Endothelial cell of umbilical vein (primary cell): ENCODE results near the gene RTN4RL1. TPM values are rescaled to one million over a fixed set of nuclear protein-coding genes. Genes with fewer than 3 reads are reported as not detected.
"Not testable (repeated sequence)": the region's sequence is repeated elsewhere in the genome, so short reads cannot be mapped to it uniquely, and the experiment has no call there.

Experiments
- BruUV-seq: library from RNA; stranded (reverse); fragments of 400-500 nt; replicated peaks from 2 replicates; lab custom pipeline; 2021; lab: Mats Ljungman, UMichigan
- CTCF ChIA-PET: fragments of 300-600, 350-600 bp; sonication (Branson Sonifier 250); formaldehyde crosslinking; loops from one replicate; lab custom pipeline; 2021; ENCODE audit warnings: antibody characterized with exemption, inconsistent platforms; lab: Charles Lee
- POLR2A ChIA-PET: fragments of 300-600, 350-600 bp; sonication (Branson Sonifier 250); formaldehyde crosslinking; loops from one replicate; lab custom pipeline; 2021; ENCODE audit warnings: antibody characterized with exemption, inconsistent platforms; lab: Charles Lee
- DNase-seq: peaks from one replicate; pipeline ENCODE4 v3.0.0-alpha.2; 2011; ENCODE audit warnings: low read depth, low spot score
- FAIRE-seq: peaks from 2 replicates; lab custom pipeline; 2011; peaks lifted over from hg19 to GRCh38; lab: Jason Lieb, UNC
- H2AFZ ChIP-seq: 2 replicates; pipeline ENCODE4 v1.6.0; 2012; ENCODE audit warnings: low read depth, low read length, control low read depth, inconsistent platforms
- H3K27ac ChIP-seq: 2 replicates; pipeline ENCODE4 v1.5.1; 2011; ENCODE audit warnings: low read depth, mild to moderate bottlenecking, control low read depth, low read length, moderate library complexity; ENCODE audit not compliant: insufficient read depth
- H3K27me3 ChIP-seq, 2 experiments: 2 replicates each; pipeline versions ENCODE4 v1.6.0 to v1.6.1; 2011; ENCODE audit warnings: low read length in 2 of 2, mixed read lengths in 1 of 2; ENCODE audit not compliant: control insufficient read depth in 2 of 2, insufficient read depth in 2 of 2
- H3K36me3 ChIP-seq, 2 experiments: 2 replicates in 1 of 2; 3 replicates in 1 of 2; pipeline ENCODE4 v1.5.1; 2011; ENCODE audit warnings: low read length in 2 of 2, mild to moderate bottlenecking in 1 of 2, moderate library complexity in 1 of 2; ENCODE audit not compliant: control insufficient read depth in 2 of 2, insufficient read depth in 2 of 2; ENCODE audit errors: extremely low read depth in 1 of 2
- H3K4me1 ChIP-seq: 3 replicates; pipeline ENCODE4 v1.5.1; 2011; ENCODE audit warnings: mild to moderate bottlenecking, low read length; ENCODE audit not compliant: control insufficient read depth, insufficient read depth; ENCODE audit errors: extremely low read depth
- H3K4me2 ChIP-seq: 2 replicates; pipeline ENCODE4 v1.6.1; 2011; ENCODE audit warnings: low read length, control low read depth, mixed read lengths; ENCODE audit not compliant: insufficient read depth
- H3K4me3 ChIP-seq, 3 experiments: fragments of 200-600 bp in 1 of 3; sonication (generic), shearing (Covaris generic) in 1 of 3; replicated peaks in 1 of 3; 2 replicates each; pipeline ENCODE4 v1.5.1; 2011 to 2016; ENCODE audit warnings: control low read depth in 3 of 3, low read length in 3 of 3, mild to moderate bottlenecking in 2 of 3, inconsistent platforms in 1 of 3, low read depth in 1 of 3, moderate library complexity in 1 of 3; ENCODE audit not compliant: insufficient read depth in 1 of 3
- H3K79me2 ChIP-seq: 2 replicates; pipeline ENCODE4 v1.6.0; 2012; ENCODE audit warnings: low read length, inconsistent platforms; ENCODE audit not compliant: control insufficient read depth, insufficient read depth
- H3K9ac ChIP-seq: replicated peaks from 2 replicates; pipeline ENCODE3; 2011; ENCODE audit warnings: low read length, control low read depth; ENCODE audit not compliant: insufficient read depth; ENCODE audit errors: extremely low read depth
- H3K9me1 ChIP-seq: replicated peaks from 3 replicates; pipeline ENCODE4 v1.6.0; 2011; ENCODE audit warnings: mild to moderate bottlenecking, low read length; ENCODE audit not compliant: control insufficient read depth, insufficient read depth; ENCODE audit errors: extremely low read depth
- H3K9me3 ChIP-seq: replicated peaks from 2 replicates; pipeline ENCODE4 v1.5.1; 2012; ENCODE audit warnings: low read length, inconsistent platforms; ENCODE audit not compliant: control insufficient read depth, insufficient read depth
- H4K20me1 ChIP-seq: replicated peaks from 2 replicates; pipeline ENCODE3; 2011; ENCODE audit warnings: mild to moderate bottlenecking, low read length; ENCODE audit not compliant: control insufficient read depth, insufficient read depth; ENCODE audit errors: extremely low read depth
- CTCF ChIP-seq, 2 donors: IDR thresholded peaks; 1 replicate in 1 of 2; 2 replicates in 1 of 2; pipeline ENCODE4 v1.5.1; 2011; ENCODE audit warnings: low read length in 2 of 2, mild to moderate bottlenecking in 2 of 2, moderate library complexity in 2 of 2, control low read depth in 1 of 2, inconsistent platforms in 1 of 2, low read depth in 1 of 2; ENCODE audit not compliant: insufficient read depth in 1 of 2; ENCODE audit errors: extremely low read depth in 1 of 2
- EZH2 ChIP-seq: IDR thresholded peaks from 2 replicates; pipeline ENCODE4 v1.6.1; 2012; ENCODE audit warnings: borderline replicate concordance, low read depth, mild to moderate bottlenecking, moderate library complexity, low read length, inconsistent platforms; ENCODE audit not compliant: severe bottlenecking
- FOS ChIP-seq: IDR thresholded peaks from 2 replicates; pipeline ENCODE4 v1.6.1; 2011; ENCODE audit warnings: mild to moderate bottlenecking, low read length, moderate library complexity, borderline replicate concordance; ENCODE audit not compliant: insufficient read depth
- GATA2 ChIP-seq: IDR thresholded peaks from 2 replicates; pipeline ENCODE4 v1.7.0; 2011; ENCODE audit warnings: low read depth, mild to moderate bottlenecking, moderate library complexity, mixed read lengths, low read length; ENCODE audit not compliant: insufficient read length, insufficient read depth
- JUN ChIP-seq: IDR thresholded peaks from 2 replicates; pipeline ENCODE4 v1.6.1; 2011; ENCODE audit warnings: borderline replicate concordance, low read depth; ENCODE audit not compliant: insufficient read length, insufficient read depth
- MAX ChIP-seq: IDR thresholded peaks from 2 replicates; pipeline ENCODE4 v1.6.1; 2011; ENCODE audit not compliant: insufficient read depth, insufficient read length
- MYC ChIP-seq: IDR thresholded peaks from one replicate; pipeline ENCODE4 v1.6.1; 2011; ENCODE audit warnings: mild to moderate bottlenecking, low read depth, low read length
- POLR2A ChIP-seq: IDR thresholded peaks from 2 replicates; pipeline ENCODE4 v1.6.1; 2012; ENCODE audit warnings: low read depth, mild to moderate bottlenecking, control low read depth, low read length
- POLR2AphosphoS5 ChIP-seq: IDR thresholded peaks from 2 replicates; pipeline ENCODE4 v1.6.1; 2012; ENCODE audit warnings: low read depth, mild to moderate bottlenecking, control low read depth, low read length, moderate library complexity; ENCODE audit not compliant: insufficient read depth
- dilution Hi-C: fragments of 300-500 bp; cut with MboI; formaldehyde crosslinking; loops from one replicate; pipeline ENCODE4 v1.15.0; 2019; ENCODE audit warnings: low sequenced_read_pairs; ENCODE audit not compliant: extremely low pct_ligation_motif_present
- intact Hi-C: fragments of 100-400 bp; cut with micrococcal nuclease; formaldehyde crosslinking; loops from one replicate; pipeline ENCODE4 v1.10.0; 2022
- polyA plus RNA-seq, 4 experiments: library from polyadenylated mRNA; depleted of rRNA in 3 of 4; stranded (reverse) in 3 of 4; unstranded in 1 of 4; fragments of >200 nt; gene quantifications; 2 replicates each; pipeline versions ENCODE4 v1.2.1 to v1.2.3, GENCODE V29; 2011 to 2012; ENCODE audit warnings: missing spikeins in 1 of 4
- total RNA-seq: library from RNA; stranded (reverse); gene quantifications from 2 replicates; pipeline ENCODE4 v1.2.3, GENCODE V29; 2021

Gene RTN4RL1
- total and polyA plus RNA-seq, 2 donors (not counting 3 experiments of a cell fraction or from before 2014, with no cell fraction given), result 0.04 TPM; not detected in 1

GRCh38 chr17:1896243-1897104, 128.7 kb downstream of the RTN4RL1 start:
- H3K9me1 ChIP-seq, result no peaks in the 10 kb centered on the region
- CTCF ChIA-PET, result no interaction called here
- no peak overlapping the region for H3K4me3 ChIP-seq
- TF ChIP-seq CTCF (IDR thresholded peaks at IDR 0.05; ENCODE audit: extremely low read depth in 1 of 2, insufficient read depth in 1 of 2, low read depth in 1 of 2, low read length in 2 of 2) (no peak), POLR2A (no peak), FOS (no peak), JUN (no peak), GATA2 (no peak), MYC (no peak), MAX (no peak), EZH2 (no peak), POLR2AphosphoS5 (no peak)
- DNase-seq (no peak), FAIRE-seq (no peak)
- H3K9me3 ChIP-seq, result no peaks in the 10 kb centered on the region
- H3K4me1 ChIP-seq, result no peaks in the 10 kb centered on the region
- no peak overlapping the region for H3K9ac ChIP-seq
- no peaks in the 10 kb centered on the region for H3K27me3 ChIP-seq
- intact Hi-C loops, result no loop called here
- no peaks in the 10 kb centered on the region for H4K20me1 ChIP-seq
- BruUV-seq, result no TSS peak
- H3K36me3 ChIP-seq, result peaks cover 9 to 20% of the 10 kb centered on the region in 2 experiments
- H3K4me2 ChIP-seq, result no peak overlapping the region
- no peak overlapping the region for H3K27ac ChIP-seq
- H3K79me2 ChIP-seq, result no peaks in the 10 kb centered on the region
- dilution Hi-C loops, result no loop called here
- POLR2A ChIA-PET, result no interaction called here
- H2AFZ ChIP-seq, result no peak overlapping the region

- H3K4me1 ChIP-seq, H3K9me3 ChIP-seq, H3K4me3 ChIP-seq, dilution Hi-C loops, BruUV-seq, H3K9me1 ChIP-seq, H4K20me1 ChIP-seq, H3K9ac ChIP-seq, H3K4me2 ChIP-seq, DNase-seq, CTCF ChIA-PET, intact Hi-C loops, H3K27ac ChIP-seq, H3K27me3 ChIP-seq, POLR2A ChIA-PET, H2AFZ ChIP-seq, FAIRE-seq, H3K79me2 ChIP-seq: not testable (repeated sequence)
- H3K36me3 ChIP-seq, result peaks cover 9 to 24% of the 10 kb centered on the region in 2 experiments
These were observed 129.7 kb downstream of the RTN4RL1 start for GRCh38 chr17:1895479-1895878.
